ENCODE data around the gene ETFB.

The ETFB gene

GRCh38 chr19:51346742-51347141 is 19.4 kb downstream of the ETFB start:
- no peak for DNase-seq

GRCh38 chr19:51345076-51345620 is 21.0 kb downstream of the ETFB start:
- no peak for DNase-seq

- no peak for DNase-seq
Observed at GRCh38 chr19:51342631-51343569, 23.3 kb downstream of the ETFB start.

GRCh38 chr19:51341976-51342580 is 24.1 kb downstream of the ETFB start, which contains the start of gene VSIG10L:
Gene VSIG10L (minus strand): TSS chr19:51342139. CDS start chr19:51342124, 15 bp downstream.
- no peak for DNase-seq

GRCh38 chr19:51341066-51341465 is 25.1 kb downstream of the ETFB start:
- no peak for DNase-seq

- no peak for DNase-seq
Observed at GRCh38 chr19:51339687-51340656, 26.2 kb downstream of the ETFB start.

GRCh38 chr19:51339313-51339686 is 26.9 kb downstream of the ETFB start:
- DNase-seq: no peak

- no peak for DNase-seq
Observed at GRCh38 chr19:51338563-51339312, 27.4 kb downstream of the ETFB start.

GRCh38 chr19:51337861-51338562 is 28.2 kb downstream of the ETFB start:
- DNase-seq: no peak

- no peak for DNase-seq
Observed at GRCh38 chr19:51337141-51337860, 28.9 kb downstream of the ETFB start.

GRCh38 chr19:51333836-51334460 is 32.2 kb downstream of the ETFB start:
- DNase-seq: no peak

GRCh38 chr19:51331716-51332115 is 34.5 kb downstream of the ETFB start:
- DNase-seq: no peak

GRCh38 chr19:51331193-51331592 is 35.0 kb downstream of the ETFB start:
- no peak for DNase-seq

GRCh38 chr19:51330366-51330765 is 35.8 kb downstream of the ETFB start:
- DNase-seq: no peak

GRCh38 chr19:51329411-51329810 is 36.8 kb downstream of the ETFB start:
- no peak for DNase-seq

GRCh38 chr19:51327066-51328001 is 38.9 kb downstream of the ETFB start:
- no peak for DNase-seq

GRCh38 chr19:51326216-51327065 is 39.7 kb downstream of the ETFB start:
- no peak for DNase-seq
